Measurements from ENCODE around the gene PTPRS.

The PTPRS gene

DNA sequence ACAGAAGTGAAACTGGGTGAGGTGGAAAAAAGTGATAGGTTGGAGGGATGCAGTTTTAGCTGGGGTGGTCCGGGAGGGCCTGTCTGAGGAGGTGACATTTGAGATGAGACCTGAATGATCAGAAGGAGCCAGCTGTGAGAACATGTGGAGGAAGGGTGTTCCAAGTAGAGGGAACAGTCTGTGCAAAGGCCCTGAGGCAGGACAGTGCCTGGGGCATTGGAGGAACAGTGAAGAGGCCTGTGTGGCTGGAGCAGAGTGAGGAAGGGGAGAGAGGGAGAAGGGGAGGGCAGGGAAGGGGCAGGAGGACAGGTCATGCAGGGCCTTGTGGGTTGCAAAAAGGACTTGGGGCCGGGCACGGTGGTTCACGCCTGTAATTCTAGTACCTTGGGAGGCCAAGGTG is 36.3 kb upstream of the PTPRS start:
- peaks cover 28% of the 10 kb centered on the region for H3K27me3 Mint-ChIP-seq (ENCODE audit: low read depth)
- H3K9me3 Mint-ChIP-seq, result peaks cover 12% of the 10 kb centered on the region
- no peak for TF ChIP-seq CTCF (IDR thresholded peaks at IDR 0.05; ENCODE audit: unreplicated experiment in 3 of 3)
- no peak overlapping the region for H3K4me3 Mint-ChIP-seq
- H3K4me1 Mint-ChIP-seq, result no peaks in the 10 kb centered on the region
- H3K36me3 Mint-ChIP-seq (ENCODE audit: low read depth), result peaks cover 4% of the 10 kb centered on the region
- no peak overlapping the region for H3K27ac Mint-ChIP-seq

DNA sequence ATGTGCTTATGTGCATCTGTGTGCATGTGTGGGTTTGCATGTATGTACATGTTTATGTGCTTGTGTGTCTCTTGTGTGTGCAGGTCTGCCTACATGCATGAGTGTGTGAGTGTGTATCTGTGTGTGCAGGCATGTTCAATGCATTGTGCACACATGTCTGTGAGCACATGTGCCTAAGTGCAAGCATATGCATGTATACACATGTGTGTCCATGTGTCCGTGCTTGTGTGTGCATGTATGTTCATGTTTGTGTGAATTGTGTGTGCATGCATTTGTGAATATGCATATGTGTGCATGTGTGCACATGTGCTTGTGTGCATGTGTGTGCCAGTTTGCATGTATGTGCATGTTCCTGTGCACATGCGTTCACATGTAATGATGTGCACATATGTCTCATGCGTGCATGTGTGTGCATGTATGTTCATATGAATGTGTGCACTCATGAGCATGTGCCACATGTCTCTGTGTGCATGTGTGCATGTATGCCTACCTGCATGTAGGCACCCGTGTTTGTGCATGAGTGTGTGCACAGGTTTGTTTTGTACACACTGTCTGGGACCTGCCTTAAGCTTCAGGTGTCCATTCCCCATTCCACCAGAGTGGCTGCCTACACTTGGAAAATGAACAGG is 32.1 kb upstream of the PTPRS start:
- Mint-ChIP-seq H3K4me1 (no peaks in the 10 kb centered on the region), H3K27me3 (ENCODE audit: low read depth) (peaks cover 30% of the 10 kb centered on the region), H3K4me3 (no peak overlapping the region), H3K9me3 (no peaks in the 10 kb centered on the region), H3K36me3 (ENCODE audit: low read depth) (no peaks in the 10 kb centered on the region), H3K27ac (no peak overlapping the region)
- no peak for TF ChIP-seq CTCF (IDR thresholded peaks at IDR 0.05; ENCODE audit: unreplicated experiment in 3 of 3)

- no peak overlapping the region for H3K27ac Mint-ChIP-seq
- peaks cover 31% of the 10 kb centered on the region for H3K27me3 Mint-ChIP-seq (ENCODE audit: low read depth)
- no peak overlapping the region for H3K4me3 Mint-ChIP-seq
- no peaks in the 10 kb centered on the region for H3K9me3 Mint-ChIP-seq
- H3K36me3 Mint-ChIP-seq (ENCODE audit: low read depth), result no peaks in the 10 kb centered on the region
- H3K4me1 Mint-ChIP-seq, result no peaks in the 10 kb centered on the region
- TF ChIP-seq CTCF (IDR thresholded peaks at IDR 0.05; ENCODE audit: unreplicated experiment in 3 of 3), result peak; percentile 34 to 47 (median 46)
Measured at GRCh38 chr19:5369962-5370367, 29.4 kb upstream of the PTPRS start.

DNA sequence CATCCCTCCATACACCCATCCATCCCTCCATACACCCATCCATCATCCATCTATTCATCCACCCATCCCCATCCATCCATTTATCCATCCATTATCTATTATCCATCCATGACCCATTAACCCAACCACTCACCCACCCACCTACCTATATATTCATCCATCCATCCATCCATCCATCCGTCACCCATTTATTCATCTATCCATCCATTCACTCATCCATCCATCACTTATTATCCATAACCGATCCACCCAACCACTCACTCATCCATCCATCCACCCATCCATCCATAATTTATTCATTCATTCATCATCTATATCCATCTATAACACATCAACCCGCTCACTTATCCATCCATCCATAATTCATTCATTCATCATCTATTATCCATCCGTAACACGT is 28.7 kb upstream of the PTPRS start:
- Mint-ChIP-seq H3K4me1 (no peaks in the 10 kb centered on the region), H3K4me3 (no peak overlapping the region), H3K27ac (no peak overlapping the region), H3K9me3 (no peaks in the 10 kb centered on the region), H3K36me3 (ENCODE audit: low read depth) (no peaks in the 10 kb centered on the region), H3K27me3 (ENCODE audit: low read depth) (peaks cover 25% of the 10 kb centered on the region)
- no peak for TF ChIP-seq CTCF (IDR thresholded peaks at IDR 0.05; ENCODE audit: unreplicated experiment in 3 of 3)

DNA sequence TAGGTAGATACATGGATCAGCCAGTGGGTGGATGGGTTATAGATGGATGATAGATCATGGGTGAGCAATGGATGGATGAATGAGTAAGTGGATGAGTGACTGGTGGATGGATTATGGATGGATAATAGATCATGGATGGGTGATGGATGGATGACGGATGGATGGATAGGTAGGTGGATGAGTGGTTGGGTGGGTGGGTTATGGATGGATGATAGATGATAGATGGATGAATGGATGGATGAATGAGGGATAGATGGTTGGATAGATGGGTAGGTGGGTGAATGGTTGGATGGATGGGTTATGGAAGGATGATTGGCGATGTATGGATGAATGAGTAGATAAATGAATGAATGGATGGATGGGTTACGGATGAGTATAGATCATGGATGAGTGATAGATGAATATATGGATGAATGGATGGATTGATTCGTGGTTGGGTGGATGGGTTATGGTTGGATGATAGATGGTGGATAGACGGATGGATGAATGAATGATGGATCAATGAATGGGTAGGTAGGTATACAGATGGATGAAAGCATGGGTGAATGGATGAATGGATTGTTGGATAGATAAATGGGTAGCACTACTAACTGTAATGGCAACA is 27.0 kb upstream of the PTPRS start:
- H3K36me3 Mint-ChIP-seq (ENCODE audit: low read depth), result no peaks in the 10 kb centered on the region
- no peaks in the 10 kb centered on the region for H3K4me1 Mint-ChIP-seq
- H3K9me3 Mint-ChIP-seq, result no peaks in the 10 kb centered on the region
- no peak for TF ChIP-seq CTCF (IDR thresholded peaks at IDR 0.05; ENCODE audit: unreplicated experiment in 3 of 3)
- no peak overlapping the region for H3K27ac Mint-ChIP-seq
- H3K4me3 Mint-ChIP-seq, result no peak overlapping the region
- H3K27me3 Mint-ChIP-seq (ENCODE audit: low read depth), result peaks cover 25% of the 10 kb centered on the region

DNA sequence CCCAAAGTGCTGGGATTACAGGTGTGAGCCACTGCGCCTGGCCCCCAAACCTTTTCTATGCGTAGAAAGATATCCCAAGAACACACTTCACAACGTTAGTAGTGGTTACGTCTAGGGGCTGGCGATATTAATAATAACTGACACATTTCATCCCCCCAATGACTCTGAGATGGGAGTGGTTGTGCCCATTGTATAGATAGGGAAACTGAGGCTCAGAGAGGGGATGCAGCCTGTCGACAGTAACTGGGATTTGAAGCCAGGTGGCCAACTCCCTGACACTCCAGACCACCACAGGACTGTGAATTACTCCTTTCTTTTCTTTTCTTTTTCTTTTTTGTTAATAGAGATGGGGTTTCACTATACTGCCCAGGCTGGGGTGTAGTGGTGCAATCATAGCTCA is 25.3 kb upstream of the PTPRS start:
- no peak for TF ChIP-seq CTCF (IDR thresholded peaks at IDR 0.05; ENCODE audit: unreplicated experiment in 3 of 3)
- H3K36me3 Mint-ChIP-seq (ENCODE audit: low read depth), result no peaks in the 10 kb centered on the region
- peaks cover 17% of the 10 kb centered on the region for H3K27me3 Mint-ChIP-seq (ENCODE audit: low read depth)
- H3K9me3 Mint-ChIP-seq, result no peaks in the 10 kb centered on the region
- no peak overlapping the region for H3K4me3 Mint-ChIP-seq
- no peaks in the 10 kb centered on the region for H3K4me1 Mint-ChIP-seq
- H3K27ac Mint-ChIP-seq, result no peak overlapping the region

All from nephron (organoid).